Measurements from ENCODE around the gene SULT1C2. TPM values are rescaled to one million over a fixed set of nuclear protein-coding genes. Genes with fewer than 3 reads are reported as not detected.
A peak's percentile ranks its signal among the peaks of the same experiment; 100 is the strongest.

SULT1C2 gene
- total and polyA plus RNA-seq, 2 of the 13 experiments (the other 11 are each of a cell fraction or from before 2014, with no cell fraction given) = 4.0 to 6.2 TPM

- TF ChIP-seq ZNF414 (CRISPR knock-in tag; IDR thresholded peaks at IDR 0.05) = peak; percentile 41; the same call in 1 of the 2 replicates
- TF ChIP-seq IKZF1 (IDR thresholded peaks at IDR 0.05) = no peak
- peak; percentile 55; the same call in 1 of the 2 replicates for TF ChIP-seq ZNF605 (CRISPR knock-in tag; IDR thresholded peaks at IDR 0.05)
- no peak for TF ChIP-seq ZBTB44 (CRISPR knock-in tag; IDR thresholded peaks at IDR 0.05)
- peak; percentile 50 for TF ChIP-seq MED1 (CRISPR knock-in tag; IDR thresholded peaks at IDR 0.05)
- no peak for TF ChIP-seq DDIT3 (CRISPR knock-in tag; IDR thresholded peaks at IDR 0.05)
- TF ChIP-seq FOXO4 (CRISPR knock-in tag; conservative IDR thresholded peaks at IDR 0.05) = no peak
- no peak for TF ChIP-seq ZNF512B (CRISPR knock-in tag; IDR thresholded peaks at IDR 0.05; ENCODE audit: borderline replicate concordance)
- peak; percentile 48; the same call in 1 of the 2 replicates for TF ChIP-seq TFAP4 (IDR thresholded peaks at IDR 0.05; ENCODE audit: borderline replicate concordance, low read depth)
- no peak for TF ChIP-seq PHF5A (CRISPR knock-in tag; IDR thresholded peaks at IDR 0.05; ENCODE audit: low read depth, unreplicated experiment)
- peak; percentile 76; the same call in 1 of the 2 replicates for TF ChIP-seq ZNF792 (CRISPR knock-in tag; IDR thresholded peaks at IDR 0.05)
- TF ChIP-seq MIXL1 (CRISPR knock-in tag; IDR thresholded peaks at IDR 0.05) = peak; percentile 37; the same call in 1 of the 2 replicates
- 0 out of 2 replicates have a peak, but pooled peaks have one; percentile 29 for TF ChIP-seq MXD4 (CRISPR knock-in tag; IDR thresholded peaks at IDR 0.05)
- TF ChIP-seq ZFX (CRISPR knock-in tag; IDR thresholded peaks at IDR 0.05; ENCODE audit: low read depth) = peak; percentile 44; the same call in 1 of the 2 replicates
- no peak for TF ChIP-seq MLLT10 (CRISPR knock-in tag; IDR thresholded peaks at IDR 0.05)
- no peak for TF ChIP-seq FOSL1 (CRISPR knock-in tag; IDR thresholded peaks at IDR 0.05; ENCODE audit: borderline replicate concordance)
- TF ChIP-seq GRHL1 (CRISPR knock-in tag; conservative IDR thresholded peaks at IDR 0.05) = no peak
- no peak for TF ChIP-seq ZNF639 (CRISPR knock-in tag; conservative IDR thresholded peaks at IDR 0.05)
- TF ChIP-seq ZNF430 (CRISPR knock-in tag; IDR thresholded peaks at IDR 0.05) = peak; percentile 78; the same call in 1 of the 2 replicates
These were observed at the start of gene SULT1C2 (continued) for GRCh38 chr2:108288534-108289106.
